Dendritic cell treated with granulocyte-macrophage colony-stimulating factor and Interleukin-4, amounts not matched to agents 40 ng/mL and 50 ng/mL, for 4 days (primary cell): ENCODE data around the gene CDCA4.
A peak's percentile ranks its signal among the peaks of the same experiment; 100 is the strongest.

Source experiments
- H3K27ac Mint-ChIP-seq: one replicate; pipeline ENCODE4 v1.8.0; 2022; ENCODE audit warnings: mild to moderate bottlenecking, mixed read lengths
- H3K27me3 Mint-ChIP-seq: one replicate; pipeline ENCODE4 v1.8.0; 2022; ENCODE audit warnings: mild to moderate bottlenecking, mixed read lengths
- H3K36me3 Mint-ChIP-seq: one replicate; pipeline ENCODE4 v1.8.0; 2022; ENCODE audit warnings: low read depth, mixed read lengths
- H3K4me1 Mint-ChIP-seq: one replicate; pipeline ENCODE4 v1.8.0; 2022; ENCODE audit warnings: low read depth, mixed read lengths
- H3K4me3 Mint-ChIP-seq: one replicate; pipeline ENCODE4 v1.8.0; 2022; ENCODE audit warnings: mild to moderate bottlenecking, moderate library complexity, mixed read lengths
- H3K9me3 Mint-ChIP-seq: one replicate; pipeline ENCODE4 v1.8.0; 2022; ENCODE audit warnings: mixed read lengths
- intact Hi-C: fragments of 100-400 bp; cut with micrococcal nuclease; formaldehyde crosslinking; loops from one replicate; pipeline ENCODE4 v1.15.0; 2022

The CDCA4 gene

DNA sequence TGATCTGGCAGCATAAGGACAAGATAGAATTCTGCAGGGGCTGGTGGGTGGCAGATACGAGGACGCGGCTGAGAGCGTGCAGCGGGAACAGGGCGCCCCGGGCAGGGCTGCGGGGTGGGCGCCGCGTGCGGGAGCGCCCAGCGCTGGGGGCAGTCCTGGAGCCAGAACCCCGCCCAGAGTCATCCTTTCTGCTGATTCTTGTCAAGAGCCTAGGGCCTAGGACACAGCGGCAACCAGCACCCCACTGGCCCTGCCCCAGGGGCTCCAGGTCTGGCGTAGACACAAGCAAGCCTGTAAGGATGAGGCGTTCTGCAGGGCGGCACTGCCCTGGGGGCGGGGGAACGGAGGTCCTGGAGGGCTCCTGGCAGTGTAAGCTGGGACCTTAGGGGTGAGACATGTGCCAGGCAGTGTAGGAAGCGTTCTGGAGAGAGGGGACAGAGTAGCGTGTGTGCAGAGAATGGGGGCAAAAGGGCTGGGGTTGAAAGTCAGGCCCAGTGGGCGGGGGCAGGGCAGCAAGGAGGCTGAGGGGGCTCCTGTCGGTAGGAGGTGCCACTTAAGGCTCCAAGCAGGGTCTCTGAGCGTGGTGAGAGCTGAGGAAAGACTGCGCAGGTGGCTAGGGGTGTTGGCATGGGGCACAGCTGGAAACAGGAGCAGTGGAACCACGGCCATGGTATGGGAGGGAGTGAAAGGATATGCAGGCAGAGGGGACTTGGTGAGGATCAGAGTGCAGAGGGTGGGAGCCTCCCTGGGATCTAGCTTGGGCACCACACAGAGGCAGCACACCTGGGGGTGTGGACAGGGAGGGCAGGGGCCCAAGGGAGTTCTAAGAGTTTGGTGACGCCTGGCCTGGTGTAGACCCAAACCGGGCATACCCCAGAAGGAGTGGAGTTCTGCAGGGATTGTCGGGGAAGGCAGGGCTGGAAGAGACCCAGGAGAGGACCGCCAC, 41.9 kb downstream of the CDCA4 start:
- Mint-ChIP-seq H3K4me3 (peak overlapping the region; percentile 60), H3K4me1 (peaks cover 32% of the 10 kb centered on the region), H3K9me3 (no peaks in the 10 kb centered on the region), H3K27me3 (peaks cover 68% of the 10 kb centered on the region), H3K36me3 (no peaks in the 10 kb centered on the region), H3K27ac (no peak overlapping the region)
- intact Hi-C loops: loop anchor here (5.0 kb wide), 1 partner anchor 108 kb away; no protein-coding TSS in a partner anchor

DNA sequence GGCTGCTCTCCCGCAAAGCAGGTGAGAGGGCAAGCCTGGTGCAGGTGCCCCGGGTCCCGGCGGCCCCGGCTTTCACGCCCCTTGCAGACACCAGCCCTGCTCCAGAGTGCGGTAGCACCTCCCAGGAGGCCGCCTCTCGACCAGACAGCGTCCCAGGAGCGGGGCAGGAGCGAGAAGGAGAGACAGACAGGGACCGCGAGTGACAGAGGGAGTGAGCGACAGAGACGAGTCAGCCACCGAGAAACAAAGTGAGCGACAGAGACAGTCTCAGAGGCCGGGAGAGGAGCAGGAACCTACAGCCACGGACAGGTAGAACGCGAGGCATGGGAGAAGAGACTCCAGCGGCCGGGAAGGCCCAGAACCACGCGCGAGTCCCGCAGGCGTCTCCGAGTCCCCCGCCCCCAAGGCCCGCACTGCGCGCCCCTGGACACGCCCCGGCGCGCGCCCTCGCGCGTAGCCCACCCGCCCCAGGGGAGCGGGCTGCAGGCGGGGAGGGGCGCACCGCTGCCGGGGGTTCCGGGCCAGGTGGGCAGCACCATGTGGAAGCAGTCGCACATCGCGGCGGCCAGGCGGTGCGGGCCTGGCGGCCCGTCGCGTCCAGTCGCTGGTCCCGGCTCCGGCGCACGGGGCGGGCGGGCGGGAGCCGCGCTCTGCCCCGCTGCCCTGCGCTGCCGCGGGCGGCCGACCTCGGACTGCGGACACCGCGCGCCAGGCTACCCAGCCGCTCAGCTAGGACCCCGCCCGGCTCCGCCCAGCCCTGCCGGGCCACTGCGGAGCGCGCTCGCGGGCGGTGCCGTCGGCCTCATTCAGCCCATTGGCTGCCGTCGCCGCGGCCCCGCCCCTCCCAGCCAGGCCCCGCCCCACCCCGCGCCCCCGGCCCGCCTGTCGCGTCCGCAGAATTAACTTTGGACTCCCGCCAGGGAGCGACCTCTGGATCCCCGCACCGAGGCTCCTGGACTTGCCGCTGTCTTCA, 42.9 kb downstream of the CDCA4 start, which contains the start of gene AHNAK2:
Gene AHNAK2 (minus strand): TSS at position 694 of the 973 bp plus-strand sequence. CDS start 137 bp downstream, at position 557.
- no peaks in the 10 kb centered on the region for H3K36me3 Mint-ChIP-seq
- intact Hi-C loops: loop anchor here (5.0 kb wide), 1 partner anchor 109 kb away; no protein-coding TSS in a partner anchor

DNA sequence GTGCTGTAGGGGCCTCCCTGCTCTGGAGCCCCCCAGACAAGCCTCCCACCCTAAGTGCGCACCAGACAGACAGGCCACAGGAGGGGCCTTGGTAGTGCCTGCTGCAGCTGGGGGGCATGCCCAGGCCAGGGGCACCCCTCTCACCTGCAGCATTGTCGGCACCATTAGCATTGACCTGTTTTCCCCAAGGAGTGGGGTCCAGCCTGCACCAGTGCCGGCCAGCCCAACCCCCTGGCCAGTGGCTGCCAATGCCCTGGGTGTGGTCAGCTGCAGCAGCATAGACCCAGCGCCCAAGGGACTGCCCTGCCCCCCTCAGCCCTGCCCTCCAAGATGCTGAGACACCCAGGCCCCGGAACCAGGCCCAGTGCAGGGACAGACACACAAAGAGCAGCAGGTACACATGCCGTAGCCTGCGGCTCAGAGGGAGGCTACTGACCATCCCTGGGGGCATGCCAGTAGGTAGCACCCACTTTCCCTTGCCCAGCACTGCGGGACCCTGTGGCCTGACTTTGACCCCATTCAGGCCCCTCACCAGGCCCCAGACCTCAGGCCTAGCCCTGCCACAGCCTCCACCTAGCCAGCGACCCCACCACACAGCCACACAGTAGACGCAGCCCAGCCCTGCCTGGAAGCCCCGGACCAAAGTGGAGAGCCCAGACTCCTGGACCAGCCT, 43.7 kb downstream of the CDCA4 start:
- Mint-ChIP-seq H3K27ac (peak overlapping the region; percentile 26), H3K4me3 (no peak overlapping the region), H3K36me3 (no peaks in the 10 kb centered on the region), H3K4me1 (peaks cover 21% of the 10 kb centered on the region), H3K27me3 (peaks cover 60% of the 10 kb centered on the region), H3K9me3 (no peaks in the 10 kb centered on the region)
- intact Hi-C loops: loop anchor here (5.0 kb wide), 1 partner anchor 110 kb away; no protein-coding TSS in a partner anchor

More for the DNA sequence above, 42.9 kb downstream of the CDCA4 start, which contains the start of gene AHNAK2:
- Mint-ChIP-seq H3K4me3 (peak within 1 kb of the TSS; percentile 67), H3K9me3 (no peaks in the 10 kb centered on the region), H3K4me1 (peaks cover 27% of the 10 kb centered on the region), H3K27ac (peak within 1 kb of the TSS; percentile 26), H3K27me3 (peaks cover 61% of the 10 kb centered on the region)

DNA sequence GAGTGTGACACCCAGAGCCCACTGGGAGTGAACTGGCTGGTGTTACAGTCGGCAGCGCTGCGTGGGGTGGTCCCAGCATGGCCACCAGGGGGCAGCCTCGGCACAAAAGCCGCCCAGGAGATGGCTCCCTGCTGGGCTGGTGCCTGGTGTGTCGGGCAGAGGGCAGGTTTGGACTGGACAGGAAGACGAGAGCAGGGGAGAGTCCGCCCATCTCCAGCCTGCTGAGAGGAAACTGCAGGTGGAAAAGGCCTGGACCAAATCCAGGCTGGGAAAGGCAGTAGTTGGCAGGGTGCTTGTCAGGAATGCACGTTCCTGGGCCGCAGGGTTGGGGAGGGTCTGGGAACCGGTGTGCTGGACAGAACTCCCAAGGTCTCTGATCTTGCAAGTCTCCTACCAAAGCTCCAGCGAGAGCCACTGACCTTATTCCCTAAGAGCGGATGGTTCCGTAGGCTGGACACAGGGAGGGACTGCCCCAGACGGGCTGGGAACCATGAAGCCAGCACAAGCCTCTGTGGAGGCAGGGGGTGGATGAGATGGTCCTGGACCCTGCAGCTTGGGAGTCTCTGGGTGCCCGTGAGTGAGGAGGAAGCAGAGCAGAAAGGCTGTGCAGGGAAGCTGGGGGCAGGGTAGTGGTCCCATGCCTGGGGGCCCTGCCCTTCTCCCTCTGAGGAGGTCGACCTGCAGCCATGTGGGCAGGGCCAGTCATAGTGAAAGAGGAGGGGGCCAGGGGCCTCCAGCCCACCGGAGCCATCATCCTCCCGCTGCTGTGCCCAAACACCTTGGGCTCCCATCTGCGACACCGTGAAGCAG, 44.5 kb downstream of the CDCA4 start:
- H3K4me3 Mint-ChIP-seq: no peak overlapping the region
- H3K9me3 Mint-ChIP-seq: no peaks in the 10 kb centered on the region
- H3K4me1 Mint-ChIP-seq: peaks cover 21% of the 10 kb centered on the region
- H3K36me3 Mint-ChIP-seq: no peaks in the 10 kb centered on the region
- no peak overlapping the region for H3K27ac Mint-ChIP-seq
- intact Hi-C loops: loop anchor here (1.0 to 5.0 kb wide), 2 partner anchors 69 to 111 kb away; no protein-coding TSS in a partner anchor
- peaks cover 57% of the 10 kb centered on the region for H3K27me3 Mint-ChIP-seq

DNA sequence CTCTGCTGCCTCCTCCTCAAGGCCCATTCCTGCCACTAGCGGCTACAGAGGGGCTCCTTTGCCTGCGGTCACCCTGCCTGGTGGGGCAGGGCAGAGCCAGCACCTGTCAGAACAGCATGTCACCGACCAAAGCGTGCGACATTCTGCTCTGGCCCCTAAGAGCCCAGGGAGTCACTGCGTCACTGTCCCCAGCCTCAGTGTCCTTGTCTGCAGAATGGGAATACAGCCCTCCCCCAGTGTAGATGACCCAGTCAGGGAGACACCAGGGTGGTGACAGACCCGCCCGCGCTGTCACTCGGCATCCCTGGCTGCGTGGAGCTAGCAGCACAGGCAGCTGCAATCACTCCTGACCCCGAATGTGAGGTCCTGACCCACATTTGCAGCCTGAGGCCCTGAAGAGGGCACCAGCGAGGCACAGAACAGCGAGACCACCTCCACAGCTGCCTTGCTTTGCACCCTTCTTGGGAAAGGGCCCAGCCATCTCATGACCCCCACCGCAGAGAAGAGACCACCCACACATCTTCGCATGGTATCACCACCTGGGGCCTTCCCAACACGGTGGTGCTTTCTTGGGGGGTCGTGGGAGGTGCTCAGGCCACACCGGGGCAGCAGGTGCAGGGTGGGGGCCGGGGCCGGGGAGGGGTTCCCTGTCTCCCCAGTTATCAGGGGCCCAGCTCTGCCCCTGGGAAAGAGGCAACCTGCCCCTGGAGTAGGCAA, 45.2 kb downstream of the CDCA4 start:
- intact Hi-C loops: loop anchor here (1.0 to 5.0 kb wide), 2 partner anchors 70 to 112 kb away; no protein-coding TSS in a partner anchor
- no peaks in the 10 kb centered on the region for H3K36me3 Mint-ChIP-seq
- H3K27me3 Mint-ChIP-seq: peaks cover 49% of the 10 kb centered on the region
- no peak overlapping the region for H3K27ac Mint-ChIP-seq
- no peaks in the 10 kb centered on the region for H3K9me3 Mint-ChIP-seq
- H3K4me3 Mint-ChIP-seq: no peak overlapping the region
- peaks cover 22% of the 10 kb centered on the region for H3K4me1 Mint-ChIP-seq

DNA sequence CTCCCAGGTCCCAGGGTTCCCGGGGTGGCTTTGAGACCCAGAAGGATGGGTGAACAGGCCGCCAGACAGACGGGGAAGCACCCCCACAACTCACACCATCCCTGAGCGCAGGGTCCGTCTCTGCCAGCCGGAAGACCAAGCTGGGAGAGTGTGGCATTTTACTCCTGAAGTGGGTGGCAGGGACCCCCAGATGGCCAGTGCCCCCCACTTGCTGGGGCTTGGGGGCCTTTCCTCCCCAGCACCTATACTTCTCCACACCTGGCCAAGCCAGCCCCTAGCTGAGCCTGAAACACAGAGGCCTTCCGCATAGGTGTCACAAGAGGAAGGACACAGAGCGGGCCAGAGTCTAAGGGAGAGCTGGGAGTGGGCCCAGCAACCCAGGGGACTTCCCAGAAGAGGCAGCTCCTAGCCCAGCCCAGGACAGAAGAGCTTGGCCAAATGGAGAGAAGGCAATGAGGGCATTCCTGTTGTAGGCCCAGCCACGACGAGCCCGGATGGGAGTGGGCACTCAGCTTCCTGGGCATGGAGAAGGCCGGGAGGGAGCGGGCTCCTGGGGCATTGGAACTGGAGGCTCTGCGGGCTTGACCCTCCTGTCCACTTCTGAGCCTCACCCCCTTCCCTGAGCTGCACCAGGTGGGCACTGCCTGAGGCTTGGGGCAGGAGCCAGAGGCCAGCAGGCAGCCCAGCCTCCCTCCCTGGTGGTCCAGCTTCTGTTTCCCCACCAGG, 46.1 kb downstream of the CDCA4 start:
- intact Hi-C loops: loop anchor here (5.0 kb wide), 1 partner anchor 112 kb away; no protein-coding TSS in a partner anchor
- H3K27ac Mint-ChIP-seq: no peak overlapping the region
- no peak overlapping the region for H3K4me3 Mint-ChIP-seq
- peaks cover 27% of the 10 kb centered on the region for H3K4me1 Mint-ChIP-seq
- H3K27me3 Mint-ChIP-seq: peaks cover 42% of the 10 kb centered on the region
- no peaks in the 10 kb centered on the region for H3K36me3 Mint-ChIP-seq
- H3K9me3 Mint-ChIP-seq: no peaks in the 10 kb centered on the region

DNA sequence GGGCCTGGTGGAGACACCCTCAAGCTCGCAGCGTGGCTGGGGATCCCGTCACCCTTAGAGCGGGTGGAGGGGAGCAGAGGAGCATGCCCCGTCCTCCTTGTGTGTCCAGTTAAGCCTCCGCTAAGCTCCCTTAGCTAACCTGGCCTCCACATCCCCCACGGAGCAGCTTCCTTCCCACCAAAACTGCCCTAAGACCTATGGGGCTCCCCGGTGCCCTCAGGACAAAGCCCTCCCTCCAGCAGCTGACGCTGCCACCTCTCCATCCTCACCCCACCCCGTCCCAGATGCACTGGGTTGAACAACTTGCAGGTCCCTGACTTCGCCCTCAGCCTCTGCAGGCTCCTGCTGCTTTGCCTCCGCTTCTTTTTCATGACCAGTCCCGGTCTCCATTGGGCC, 46.7 kb downstream of the CDCA4 start:
- Mint-ChIP-seq H3K4me3 (no peak overlapping the region), H3K4me1 (peaks cover 27% of the 10 kb centered on the region), H3K36me3 (no peaks in the 10 kb centered on the region), H3K27me3 (peaks cover 40% of the 10 kb centered on the region), H3K9me3 (no peaks in the 10 kb centered on the region), H3K27ac (no peak overlapping the region)
- intact Hi-C loops: no loop called here

DNA sequence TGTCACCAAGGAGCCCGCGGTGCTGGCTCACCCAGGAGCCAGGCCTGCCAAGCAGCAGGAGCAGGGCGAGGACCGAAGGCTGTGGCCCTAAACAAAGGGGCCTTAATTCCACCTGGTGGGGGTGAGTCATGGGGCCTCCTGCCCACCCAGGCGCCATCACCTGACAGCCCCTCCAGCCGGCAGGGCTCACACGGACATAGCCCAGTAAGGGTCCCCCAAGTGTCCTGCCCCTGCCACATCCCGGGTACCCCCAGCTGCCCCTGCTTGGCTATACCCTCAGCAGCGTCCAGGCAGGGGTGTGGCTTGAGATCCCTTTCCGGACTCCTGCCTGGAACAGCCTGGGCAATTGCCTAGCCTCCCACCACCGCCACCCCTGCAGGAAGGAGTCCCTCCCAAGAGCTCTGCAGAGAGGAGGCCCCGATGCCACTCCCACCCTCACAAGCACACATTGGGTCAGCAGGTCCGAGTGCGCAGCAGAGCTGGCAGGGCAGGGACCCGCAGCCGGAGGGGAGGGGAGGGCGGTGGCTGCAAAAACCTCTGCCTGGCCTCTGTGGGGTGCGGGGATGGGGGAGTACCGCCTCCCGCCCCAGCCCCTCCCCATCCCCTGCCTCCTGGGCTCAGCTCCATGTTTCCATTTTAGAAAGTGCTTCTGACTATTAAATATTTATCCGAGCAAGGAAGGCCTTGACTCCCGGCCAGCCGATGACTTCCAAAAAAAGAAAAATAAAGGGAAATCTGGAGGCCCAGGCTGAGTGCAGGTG, 47.3 kb downstream of the CDCA4 start:
- peaks cover 40% of the 10 kb centered on the region for H3K27me3 Mint-ChIP-seq
- intact Hi-C loops: no loop called here
- H3K27ac Mint-ChIP-seq: no peak overlapping the region
- no peaks in the 10 kb centered on the region for H3K9me3 Mint-ChIP-seq
- no peaks in the 10 kb centered on the region for H3K36me3 Mint-ChIP-seq
- peaks cover 21% of the 10 kb centered on the region for H3K4me1 Mint-ChIP-seq
- H3K4me3 Mint-ChIP-seq: no peak overlapping the region

DNA sequence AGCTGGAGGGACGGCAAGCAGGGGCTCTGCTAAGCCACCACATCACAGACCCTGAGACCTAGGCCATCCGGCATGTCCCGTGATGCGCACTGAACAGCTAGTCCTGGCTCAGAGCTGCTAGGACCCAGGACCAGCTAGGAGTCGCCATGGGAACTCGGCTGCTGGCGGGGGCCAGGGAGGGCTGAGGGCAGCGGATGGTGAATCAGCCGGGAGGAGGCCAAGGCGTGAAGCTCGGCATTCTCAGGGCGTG, 47.8 kb downstream of the CDCA4 start:
- peaks cover 19% of the 10 kb centered on the region for H3K4me1 Mint-ChIP-seq
- no peaks in the 10 kb centered on the region for H3K36me3 Mint-ChIP-seq
- H3K27ac Mint-ChIP-seq: no peak overlapping the region
- H3K9me3 Mint-ChIP-seq: no peaks in the 10 kb centered on the region
- H3K27me3 Mint-ChIP-seq: peaks cover 43% of the 10 kb centered on the region
- no peak overlapping the region for H3K4me3 Mint-ChIP-seq
- intact Hi-C loops: no loop called here

DNA sequence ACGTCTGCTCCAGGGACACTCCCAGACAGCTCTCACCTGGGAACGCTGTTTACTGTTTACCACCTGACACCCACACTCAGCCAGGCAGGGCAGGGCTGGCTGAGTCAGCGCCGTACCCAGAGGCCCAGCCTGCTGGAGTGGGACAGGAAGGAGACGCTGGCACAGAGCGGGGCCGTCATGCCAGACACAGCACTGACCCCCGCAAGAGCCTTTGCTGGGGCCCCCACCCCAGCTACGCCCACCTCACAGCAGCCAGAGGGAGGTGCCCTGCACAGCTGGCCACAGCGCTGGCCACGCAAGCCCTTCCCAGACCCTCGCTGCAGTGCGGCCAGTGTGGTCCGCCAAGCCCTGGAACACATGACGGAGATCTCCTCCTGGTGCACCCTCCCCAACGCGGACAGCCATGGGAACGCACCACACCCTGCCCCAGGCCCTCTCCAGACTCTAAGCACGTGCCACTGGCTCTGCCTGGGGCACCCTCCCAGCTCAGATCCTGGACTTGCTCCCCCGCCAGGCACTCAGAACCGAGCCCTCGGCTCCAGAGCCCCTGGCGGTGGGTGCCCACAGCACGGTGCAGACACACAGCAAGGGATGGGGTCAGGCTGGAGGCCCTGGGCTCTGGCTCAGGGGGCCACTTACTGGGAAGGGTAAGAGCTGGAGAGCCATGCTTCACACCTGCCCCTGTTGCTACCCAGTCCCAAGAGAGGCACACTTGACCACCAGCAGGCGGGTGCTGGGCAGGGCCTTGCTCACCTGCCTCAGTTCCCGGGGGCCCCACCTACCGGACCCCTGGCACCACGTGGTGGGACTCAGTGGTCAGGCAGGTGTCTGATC, 48.4 kb downstream of the CDCA4 start:
- Mint-ChIP-seq H3K4me1 (peaks cover 15% of the 10 kb centered on the region), H3K4me3 (no peak overlapping the region), H3K27ac (no peak overlapping the region), H3K27me3 (peaks cover 46% of the 10 kb centered on the region), H3K9me3 (no peaks in the 10 kb centered on the region), H3K36me3 (no peaks in the 10 kb centered on the region)
- intact Hi-C loops: no loop called here
